Stimulated activated CD8-positive, alpha-beta memory T cell treated with anti-CD3 and anti-CD28 coated beads, Interleukin-7, amount 100 ng/mL, for 48 hours (primary cell): ENCODE measurements around the gene SNX30.

Experiments
- DNase-seq, 2 donors: peaks; one replicate each; pipeline ENCODE4 v3.0.0-alpha.2; 2020; ENCODE audit warnings: low read depth in 1 of 2; ENCODE audit errors: extremely low read depth in 1 of 2

The SNX30 gene

DNA sequence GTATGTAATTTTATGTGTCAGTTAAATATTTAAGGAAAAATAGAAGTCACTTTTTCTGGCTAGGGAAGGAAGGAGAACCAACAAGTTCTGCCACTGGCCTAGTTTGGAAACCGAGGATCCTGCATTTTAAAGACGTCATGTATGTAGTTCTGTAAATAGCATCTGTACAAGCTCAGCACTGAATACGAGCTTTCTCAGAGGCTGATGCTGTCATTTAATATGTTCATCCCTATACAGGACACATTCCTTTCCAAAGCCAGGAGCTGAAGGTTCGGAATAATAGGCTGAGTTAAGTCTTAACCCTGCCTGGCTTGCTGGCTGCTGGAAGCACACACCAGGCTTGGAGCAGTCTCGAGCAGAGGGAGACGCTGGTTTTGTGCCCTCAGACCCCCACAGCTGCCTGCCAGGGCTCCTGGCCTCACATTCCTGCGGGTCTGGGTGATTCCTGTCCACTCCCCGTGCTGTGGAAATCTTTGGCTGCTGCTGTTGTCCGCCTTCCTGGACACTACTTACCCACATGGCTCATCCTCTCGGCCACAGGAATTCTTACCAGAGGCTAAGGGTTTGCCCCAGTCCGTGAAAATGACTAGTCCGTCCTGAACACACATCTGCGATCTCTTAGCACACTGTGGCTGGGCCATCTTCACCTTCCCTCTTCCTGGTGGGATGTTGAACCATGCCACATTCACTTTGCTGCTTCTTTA lies 103.5 kb downstream of the SNX30 start:
- DNase-seq, result no peak

- DNase-seq, result no peak
Measured at GRCh38 chr9:112854657-112855056, 104.1 kb downstream of the SNX30 start.

GRCh38 chr9:112856200-112856599 lies 105.6 kb downstream of the SNX30 start:
- no peak for DNase-seq

- no peak for DNase-seq
Measured at GRCh38 chr9:112856843-112857242, 106.3 kb downstream of the SNX30 start.

- no peak for DNase-seq
Measured at GRCh38 chr9:112858005-112858404, 107.4 kb downstream of the SNX30 start.

- DNase-seq, result no peak
Measured at GRCh38 chr9:112858625-112859147, 108.1 kb downstream of the SNX30 start.

GRCh38 chr9:112860451-112860850 lies 109.9 kb downstream of the SNX30 start:
- DNase-seq, result no peak

GRCh38 chr9:112861155-112861554 lies 110.6 kb downstream of the SNX30 start:
- no peak for DNase-seq

DNA sequence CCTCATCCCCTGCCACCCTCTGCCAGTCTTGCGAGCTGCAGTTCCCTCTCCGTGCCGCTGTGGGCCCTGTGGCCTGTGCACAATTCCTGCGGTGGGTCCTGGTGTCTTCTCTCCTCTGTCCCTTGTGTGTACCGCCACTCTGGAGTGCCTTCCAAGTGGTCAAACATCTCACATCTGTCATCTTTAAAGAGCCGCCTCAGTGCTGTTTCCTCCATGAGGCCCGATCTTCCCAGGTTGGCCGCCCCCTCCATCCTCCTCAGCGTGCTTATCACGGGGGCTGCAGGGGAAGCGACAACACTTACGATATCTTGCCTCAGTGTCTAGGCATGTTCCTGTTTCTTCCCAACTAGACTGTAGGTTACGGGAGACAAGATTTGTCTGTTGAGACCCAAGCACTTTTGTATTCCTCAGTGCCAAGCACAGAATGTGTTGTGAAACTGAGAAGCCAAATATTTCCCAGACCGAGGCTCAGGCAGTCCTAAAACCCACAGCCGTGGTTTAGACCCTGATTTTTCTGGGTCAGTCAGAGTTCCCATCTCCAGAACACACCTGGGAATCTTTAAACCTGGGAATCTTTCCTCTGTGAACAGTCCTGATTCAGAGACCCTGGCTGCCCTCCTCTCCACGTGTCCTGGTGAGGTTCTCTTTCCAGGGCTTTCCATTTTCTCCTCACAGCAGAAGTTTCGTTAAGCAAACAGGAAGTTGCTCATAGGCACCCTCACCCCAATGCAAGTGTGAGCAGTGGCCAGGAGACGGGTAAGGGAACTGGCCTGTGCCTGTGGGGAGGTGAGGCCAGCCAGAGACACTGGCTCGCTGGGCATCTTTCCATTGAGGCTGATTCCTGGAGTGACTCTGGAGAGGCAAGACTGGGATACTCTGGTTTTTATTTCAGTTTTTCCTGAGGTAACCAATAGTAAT lies 111.3 kb downstream of the SNX30 start:
- no peak for DNase-seq

DNA sequence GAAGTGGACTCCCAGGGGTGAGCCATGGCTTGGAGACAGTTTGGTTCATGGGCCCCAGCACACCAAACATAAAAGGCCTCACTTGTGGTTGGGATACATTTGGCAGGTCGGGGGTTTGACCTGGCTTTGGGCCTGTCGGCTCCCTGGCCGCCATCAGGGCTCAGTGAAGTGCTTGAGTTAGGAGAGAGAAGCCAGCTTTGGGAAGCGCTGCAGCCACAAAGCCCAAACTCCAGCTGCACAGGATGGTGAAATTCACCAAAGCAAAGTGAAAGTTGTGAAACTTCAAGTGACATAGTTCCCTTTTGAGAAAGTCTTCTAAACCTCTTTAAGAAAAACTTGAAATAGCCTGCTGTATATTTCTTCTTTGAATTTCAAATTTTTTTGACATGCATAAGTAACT lies 112.7 kb downstream of the SNX30 start:
- no peak for DNase-seq

DNA sequence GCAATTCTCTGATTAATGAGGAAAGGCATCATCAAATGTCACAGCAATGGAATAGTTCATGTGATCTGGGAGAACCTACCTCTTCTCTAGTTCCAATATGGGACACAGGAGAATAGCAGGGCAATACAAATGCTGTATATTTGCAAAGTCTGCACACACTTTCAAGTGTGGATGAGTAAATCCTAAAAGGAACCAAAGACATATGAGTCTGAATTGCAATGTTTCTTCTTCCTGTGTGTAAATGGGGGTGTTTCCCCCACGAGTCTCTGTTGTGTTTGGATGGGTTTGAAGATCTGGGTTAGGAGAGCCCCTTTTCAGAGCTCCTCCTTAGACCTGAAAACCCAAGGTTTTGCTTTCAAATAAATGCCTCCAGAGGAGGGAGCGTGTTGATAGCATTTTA lies 113.2 kb downstream of the SNX30 start:
- DNase-seq, result no peak

DNA sequence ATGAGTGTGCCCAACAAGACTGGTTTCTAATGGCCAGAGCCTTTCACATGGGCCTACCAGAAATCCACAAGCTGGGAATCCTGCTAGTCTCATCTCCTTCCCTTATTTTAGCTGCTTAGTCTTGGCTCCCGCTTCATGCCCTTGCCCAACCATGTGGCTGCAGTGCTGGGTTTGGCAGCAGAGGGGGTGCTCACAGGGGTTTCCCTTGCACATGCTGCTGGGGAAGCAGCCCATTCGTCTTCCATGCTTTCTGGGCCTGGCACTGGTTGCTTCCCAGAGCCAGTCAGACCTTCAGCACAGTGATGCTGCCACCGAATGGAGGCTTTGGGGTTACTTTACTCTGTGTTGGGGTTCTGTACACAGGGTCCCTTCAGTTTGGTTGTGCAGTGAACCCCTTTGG lies 113.8 kb downstream of the SNX30 start:
- DNase-seq, result no peak

DNA sequence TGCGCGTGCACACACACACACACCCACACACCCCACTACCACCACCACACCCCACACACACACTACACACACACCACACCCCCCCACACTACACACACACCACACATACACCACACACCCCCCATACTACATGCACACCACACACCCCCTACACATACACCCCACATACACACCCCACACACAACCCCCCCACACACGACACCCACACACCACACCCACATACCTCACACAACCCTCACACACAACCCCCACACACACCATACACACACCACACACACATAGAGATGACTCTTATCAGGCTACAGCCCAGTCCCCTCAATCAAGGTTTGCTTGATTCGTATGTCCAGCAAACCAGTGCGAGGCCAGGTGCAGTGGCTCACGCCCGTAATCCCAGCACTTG lies 114.4 kb downstream of the SNX30 start:
- DNase-seq, result no peak

DNA sequence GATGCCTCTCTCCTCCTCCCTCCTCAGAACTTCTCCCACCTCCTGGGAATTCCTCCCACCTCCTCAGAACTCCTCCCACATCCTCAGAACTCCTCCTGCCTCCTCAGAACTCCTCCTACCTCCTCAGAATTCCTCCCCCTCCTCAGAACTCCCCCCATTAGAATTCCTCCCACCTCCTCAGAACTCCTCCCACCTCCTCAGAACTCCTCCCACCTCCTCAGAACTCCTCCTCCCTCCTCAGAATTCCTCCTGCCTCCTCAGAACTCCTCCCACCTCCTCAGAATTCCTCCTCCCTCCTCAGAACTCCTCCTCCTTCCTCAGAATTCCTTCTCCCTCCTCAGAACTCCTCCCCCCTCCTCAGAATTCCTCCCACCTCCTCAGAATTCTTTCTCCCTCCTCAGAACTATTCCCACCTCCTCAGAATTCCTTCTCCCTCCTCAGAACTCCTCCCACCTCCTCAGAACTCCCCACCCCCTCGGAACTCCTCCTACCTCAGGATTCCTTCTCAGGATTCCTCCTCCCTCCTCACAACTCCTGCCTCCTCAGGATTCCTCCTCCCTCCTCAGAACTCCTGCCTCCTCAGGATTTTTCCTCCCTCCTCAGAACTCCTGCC lies 116.2 kb downstream of the SNX30 start:
- DNase-seq, result no peak

DNA sequence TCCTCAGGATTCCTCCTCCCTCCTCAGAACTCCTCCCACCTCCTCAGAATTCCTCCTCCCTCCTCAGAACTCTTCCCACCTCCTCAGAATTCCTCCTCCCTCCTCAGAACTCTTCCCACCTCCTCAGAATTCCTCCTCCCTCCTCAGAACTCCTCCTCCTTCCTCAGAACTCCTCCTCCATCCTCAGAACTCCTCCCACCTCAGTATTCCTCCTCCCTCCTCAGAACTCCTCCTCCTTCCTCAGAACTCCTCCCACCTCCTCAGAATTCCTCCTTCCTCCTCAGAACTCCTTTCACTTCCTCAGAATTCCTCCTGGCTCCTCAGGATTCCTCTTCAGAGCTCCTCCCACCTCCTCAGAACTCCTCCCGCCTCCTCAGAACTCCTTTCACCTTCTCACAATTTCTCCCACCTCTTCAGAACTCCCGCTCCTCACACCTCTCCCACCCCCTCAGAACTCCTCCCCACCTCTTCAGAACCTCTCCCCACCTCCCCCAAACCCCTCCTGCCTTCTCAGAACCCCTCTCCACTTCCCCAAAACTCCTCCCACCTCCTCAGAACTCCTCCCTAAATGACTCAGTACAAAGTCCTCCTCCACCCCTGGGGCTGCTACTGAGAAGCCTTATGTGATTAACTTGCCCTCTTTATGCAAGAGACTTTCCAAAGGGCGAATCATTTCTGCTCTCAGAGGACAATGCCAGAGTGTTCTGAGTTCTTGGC lies 116.9 kb downstream of the SNX30 start:
- peak in 1 of 2 donors; percentile 5 for DNase-seq

DNA sequence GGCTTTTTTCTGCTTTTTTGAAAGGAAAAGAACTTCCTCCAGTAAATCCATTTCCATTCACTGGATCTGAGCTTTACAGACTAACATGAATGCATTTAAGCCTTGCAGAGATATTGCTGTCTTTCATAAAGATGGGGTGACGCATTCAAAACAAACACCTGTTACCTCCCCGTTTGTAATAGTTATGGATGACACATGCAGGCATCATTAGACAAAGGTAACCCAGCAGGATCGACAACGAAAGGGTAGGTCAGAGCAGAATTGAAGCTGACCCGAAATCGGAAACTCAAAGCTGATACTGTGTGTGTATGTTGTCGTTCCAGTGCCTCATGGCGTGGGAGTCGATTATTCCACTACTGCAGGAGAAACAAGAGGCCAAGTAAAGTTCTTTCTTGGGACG lies 117.9 kb downstream of the SNX30 start:
- DNase-seq, result no peak

DNA sequence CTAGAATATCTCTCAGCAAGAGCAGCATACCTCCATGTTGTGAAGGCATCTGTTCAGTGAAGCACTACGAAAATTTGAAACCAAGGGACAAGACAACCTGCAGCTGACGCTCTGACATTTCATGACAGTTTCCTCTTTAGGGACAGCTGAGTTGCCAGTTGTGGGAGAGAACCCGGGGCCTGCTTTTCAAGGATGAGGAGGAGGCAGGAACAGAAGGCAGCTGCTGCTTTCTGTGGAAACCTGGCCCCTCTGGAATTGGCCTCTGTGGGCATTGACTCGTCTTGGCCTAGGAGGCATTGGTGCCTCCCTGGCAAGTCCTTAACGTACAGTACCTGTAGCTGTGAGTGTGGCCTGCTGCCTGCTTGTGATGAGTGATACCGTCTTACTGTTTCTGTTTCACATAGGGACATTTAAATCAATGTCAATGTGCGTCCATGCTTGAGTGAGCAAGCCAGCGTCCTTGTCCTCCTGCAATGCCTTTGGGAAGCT lies 118.5 kb downstream of the SNX30 start:
- no peak for DNase-seq

DNA sequence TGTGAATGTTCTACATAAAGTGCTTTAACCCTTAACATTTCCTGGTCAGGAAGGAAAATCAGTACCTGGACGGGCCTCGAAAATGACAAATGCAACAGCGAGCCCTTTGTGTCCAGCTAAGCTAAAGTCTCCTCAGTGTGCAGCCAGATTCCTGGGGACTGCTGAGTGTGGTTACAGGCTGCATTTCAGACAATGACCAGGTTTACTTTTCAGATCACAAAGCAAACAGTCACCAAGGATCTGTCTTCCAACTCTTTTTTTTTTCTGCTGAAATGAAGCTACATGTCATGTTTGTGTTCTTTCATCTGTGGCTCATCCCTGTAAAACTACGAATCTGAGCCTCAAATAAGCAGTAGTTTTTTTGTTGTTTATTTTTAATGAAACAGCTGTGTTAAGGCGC lies 119.4 kb downstream of the SNX30 start:
- no peak for DNase-seq

GRCh38 chr9:112870556-112870955 lies 120.0 kb downstream of the SNX30 start:
- DNase-seq, result no peak

DNA sequence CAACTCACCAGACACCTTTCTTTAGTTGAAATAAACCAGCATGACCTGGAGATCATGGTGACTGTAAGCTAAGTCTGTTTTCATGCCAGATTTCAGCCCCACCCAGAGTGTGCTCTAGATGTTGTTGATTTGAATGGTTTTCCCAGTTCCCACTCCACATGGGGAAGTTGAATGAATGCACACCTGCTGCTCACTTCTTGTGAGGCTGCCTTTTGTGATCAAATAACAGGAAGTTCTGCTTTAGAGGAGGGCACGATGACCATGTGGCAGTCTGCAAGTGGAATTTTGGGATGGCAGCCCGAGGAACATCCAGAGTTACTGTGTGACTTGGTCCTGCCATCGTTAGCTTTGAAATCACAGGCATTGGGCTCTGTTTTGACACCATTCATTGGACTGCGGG lies 121.5 kb downstream of the SNX30 start:
- no peak for DNase-seq
